ENCODE data around the gene EMILIN1.

GRCh38 chr2:27065128-27065527 is 13.3 kb upstream of the EMILIN1 start:
- TF ChIP-seq, protein P1, sequence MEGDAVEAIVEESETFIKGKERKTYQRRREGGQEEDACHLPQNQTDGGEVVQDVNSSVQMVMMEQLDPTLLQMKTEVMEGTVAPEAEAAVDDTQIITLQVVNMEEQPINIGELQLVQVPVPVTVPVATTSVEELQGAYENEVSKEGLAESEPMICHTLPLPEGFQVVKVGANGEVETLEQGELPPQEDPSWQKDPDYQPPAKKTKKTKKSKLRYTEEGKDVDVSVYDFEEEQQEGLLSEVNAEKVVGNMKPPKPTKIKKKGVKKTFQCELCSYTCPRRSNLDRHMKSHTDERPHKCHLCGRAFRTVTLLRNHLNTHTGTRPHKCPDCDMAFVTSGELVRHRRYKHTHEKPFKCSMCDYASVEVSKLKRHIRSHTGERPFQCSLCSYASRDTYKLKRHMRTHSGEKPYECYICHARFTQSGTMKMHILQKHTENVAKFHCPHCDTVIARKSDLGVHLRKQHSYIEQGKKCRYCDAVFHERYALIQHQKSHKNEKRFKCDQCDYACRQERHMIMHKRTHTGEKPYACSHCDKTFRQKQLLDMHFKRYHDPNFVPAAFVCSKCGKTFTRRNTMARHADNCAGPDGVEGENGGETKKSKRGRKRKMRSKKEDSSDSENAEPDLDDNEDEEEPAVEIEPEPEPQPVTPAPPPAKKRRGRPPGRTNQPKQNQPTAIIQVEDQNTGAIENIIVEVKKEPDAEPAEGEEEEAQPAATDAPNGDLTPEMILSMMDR (IDR thresholded peaks at IDR 0.05), result no peak
- TF ChIP-seq POLR2A (IDR thresholded peaks at IDR 0.05), result no peak

Measured in lower leg skin (tissue), 3 donors.